Measurements from ENCODE around the gene CPT1B. TPM values are rescaled to one million over a fixed set of nuclear protein-coding genes. Genes with fewer than 3 reads are reported as not detected.
A peak's percentile ranks its signal among the peaks of the same experiment; 100 is the strongest.

CPT1B gene
- total and polyA plus RNA-seq, 2 of the 8 experiments (the other 6 are each of a cell fraction or from before 2014, with no cell fraction given), result 34.2 to 36.2 TPM

DNA sequence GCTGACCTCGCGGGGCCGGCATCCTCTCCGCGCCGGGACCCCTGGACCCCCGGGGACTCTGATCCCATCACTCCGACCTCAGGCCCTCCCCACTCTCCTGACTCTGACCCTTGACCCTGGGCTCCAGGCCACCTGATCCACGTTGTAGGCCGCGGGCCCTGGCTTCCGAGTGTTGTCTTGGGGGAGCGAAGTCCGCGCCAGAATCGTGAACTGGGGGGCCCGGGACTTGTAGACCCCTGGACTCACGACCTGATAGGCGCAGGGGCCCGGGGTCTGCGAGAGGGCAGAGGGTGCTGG, 47.7 kb downstream of the CPT1B start (continued):
- TF ChIP-seq, protein P1, sequence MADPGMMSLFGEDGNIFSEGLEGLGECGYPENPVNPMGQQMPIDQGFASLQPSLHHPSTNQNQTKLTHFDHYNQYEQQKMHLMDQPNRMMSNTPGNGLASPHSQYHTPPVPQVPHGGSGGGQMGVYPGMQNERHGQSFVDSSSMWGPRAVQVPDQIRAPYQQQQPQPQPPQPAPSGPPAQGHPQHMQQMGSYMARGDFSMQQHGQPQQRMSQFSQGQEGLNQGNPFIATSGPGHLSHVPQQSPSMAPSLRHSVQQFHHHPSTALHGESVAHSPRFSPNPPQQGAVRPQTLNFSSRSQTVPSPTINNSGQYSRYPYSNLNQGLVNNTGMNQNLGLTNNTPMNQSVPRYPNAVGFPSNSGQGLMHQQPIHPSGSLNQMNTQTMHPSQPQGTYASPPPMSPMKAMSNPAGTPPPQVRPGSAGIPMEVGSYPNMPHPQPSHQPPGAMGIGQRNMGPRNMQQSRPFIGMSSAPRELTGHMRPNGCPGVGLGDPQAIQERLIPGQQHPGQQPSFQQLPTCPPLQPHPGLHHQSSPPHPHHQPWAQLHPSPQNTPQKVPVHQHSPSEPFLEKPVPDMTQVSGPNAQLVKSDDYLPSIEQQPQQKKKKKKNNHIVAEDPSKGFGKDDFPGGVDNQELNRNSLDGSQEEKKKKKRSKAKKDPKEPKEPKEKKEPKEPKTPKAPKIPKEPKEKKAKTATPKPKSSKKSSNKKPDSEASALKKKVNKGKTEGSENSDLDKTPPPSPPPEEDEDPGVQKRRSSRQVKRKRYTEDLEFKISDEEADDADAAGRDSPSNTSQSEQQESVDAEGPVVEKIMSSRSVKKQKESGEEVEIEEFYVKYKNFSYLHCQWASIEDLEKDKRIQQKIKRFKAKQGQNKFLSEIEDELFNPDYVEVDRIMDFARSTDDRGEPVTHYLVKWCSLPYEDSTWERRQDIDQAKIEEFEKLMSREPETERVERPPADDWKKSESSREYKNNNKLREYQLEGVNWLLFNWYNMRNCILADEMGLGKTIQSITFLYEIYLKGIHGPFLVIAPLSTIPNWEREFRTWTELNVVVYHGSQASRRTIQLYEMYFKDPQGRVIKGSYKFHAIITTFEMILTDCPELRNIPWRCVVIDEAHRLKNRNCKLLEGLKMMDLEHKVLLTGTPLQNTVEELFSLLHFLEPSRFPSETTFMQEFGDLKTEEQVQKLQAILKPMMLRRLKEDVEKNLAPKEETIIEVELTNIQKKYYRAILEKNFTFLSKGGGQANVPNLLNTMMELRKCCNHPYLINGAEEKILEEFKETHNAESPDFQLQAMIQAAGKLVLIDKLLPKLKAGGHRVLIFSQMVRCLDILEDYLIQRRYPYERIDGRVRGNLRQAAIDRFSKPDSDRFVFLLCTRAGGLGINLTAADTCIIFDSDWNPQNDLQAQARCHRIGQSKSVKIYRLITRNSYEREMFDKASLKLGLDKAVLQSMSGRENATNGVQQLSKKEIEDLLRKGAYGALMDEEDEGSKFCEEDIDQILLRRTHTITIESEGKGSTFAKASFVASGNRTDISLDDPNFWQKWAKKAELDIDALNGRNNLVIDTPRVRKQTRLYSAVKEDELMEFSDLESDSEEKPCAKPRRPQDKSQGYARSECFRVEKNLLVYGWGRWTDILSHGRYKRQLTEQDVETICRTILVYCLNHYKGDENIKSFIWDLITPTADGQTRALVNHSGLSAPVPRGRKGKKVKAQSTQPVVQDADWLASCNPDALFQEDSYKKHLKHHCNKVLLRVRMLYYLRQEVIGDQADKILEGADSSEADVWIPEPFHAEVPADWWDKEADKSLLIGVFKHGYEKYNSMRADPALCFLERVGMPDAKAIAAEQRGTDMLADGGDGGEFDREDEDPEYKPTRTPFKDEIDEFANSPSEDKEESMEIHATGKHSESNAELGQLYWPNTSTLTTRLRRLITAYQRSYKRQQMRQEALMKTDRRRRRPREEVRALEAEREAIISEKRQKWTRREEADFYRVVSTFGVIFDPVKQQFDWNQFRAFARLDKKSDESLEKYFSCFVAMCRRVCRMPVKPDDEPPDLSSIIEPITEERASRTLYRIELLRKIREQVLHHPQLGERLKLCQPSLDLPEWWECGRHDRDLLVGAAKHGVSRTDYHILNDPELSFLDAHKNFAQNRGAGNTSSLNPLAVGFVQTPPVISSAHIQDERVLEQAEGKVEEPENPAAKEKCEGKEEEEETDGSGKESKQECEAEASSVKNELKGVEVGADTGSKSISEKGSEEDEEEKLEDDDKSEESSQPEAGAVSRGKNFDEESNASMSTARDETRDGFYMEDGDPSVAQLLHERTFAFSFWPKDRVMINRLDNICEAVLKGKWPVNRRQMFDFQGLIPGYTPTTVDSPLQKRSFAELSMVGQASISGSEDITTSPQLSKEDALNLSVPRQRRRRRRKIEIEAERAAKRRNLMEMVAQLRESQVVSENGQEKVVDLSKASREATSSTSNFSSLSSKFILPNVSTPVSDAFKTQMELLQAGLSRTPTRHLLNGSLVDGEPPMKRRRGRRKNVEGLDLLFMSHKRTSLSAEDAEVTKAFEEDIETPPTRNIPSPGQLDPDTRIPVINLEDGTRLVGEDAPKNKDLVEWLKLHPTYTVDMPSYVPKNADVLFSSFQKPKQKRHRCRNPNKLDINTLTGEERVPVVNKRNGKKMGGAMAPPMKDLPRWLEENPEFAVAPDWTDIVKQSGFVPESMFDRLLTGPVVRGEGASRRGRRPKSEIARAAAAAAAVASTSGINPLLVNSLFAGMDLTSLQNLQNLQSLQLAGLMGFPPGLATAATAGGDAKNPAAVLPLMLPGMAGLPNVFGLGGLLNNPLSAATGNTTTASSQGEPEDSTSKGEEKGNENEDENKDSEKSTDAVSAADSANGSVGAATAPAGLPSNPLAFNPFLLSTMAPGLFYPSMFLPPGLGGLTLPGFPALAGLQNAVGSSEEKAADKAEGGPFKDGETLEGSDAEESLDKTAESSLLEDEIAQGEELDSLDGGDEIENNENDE (IDR thresholded peaks at IDR 0.05; ENCODE audit: insufficient replicate concordance, low read length), result no peak
- no peak for TF ChIP-seq SIX5 (IDR thresholded peaks at IDR 0.05; ENCODE audit: low read depth, low read length)
- TF ChIP-seq KDM4A (IDR thresholded peaks at IDR 0.05; ENCODE audit: low read depth, low read length, severe bottlenecking), result peak; percentile 55
